ENCODE data around the gene ADRA2C.

Gene ADRA2C

DNA sequence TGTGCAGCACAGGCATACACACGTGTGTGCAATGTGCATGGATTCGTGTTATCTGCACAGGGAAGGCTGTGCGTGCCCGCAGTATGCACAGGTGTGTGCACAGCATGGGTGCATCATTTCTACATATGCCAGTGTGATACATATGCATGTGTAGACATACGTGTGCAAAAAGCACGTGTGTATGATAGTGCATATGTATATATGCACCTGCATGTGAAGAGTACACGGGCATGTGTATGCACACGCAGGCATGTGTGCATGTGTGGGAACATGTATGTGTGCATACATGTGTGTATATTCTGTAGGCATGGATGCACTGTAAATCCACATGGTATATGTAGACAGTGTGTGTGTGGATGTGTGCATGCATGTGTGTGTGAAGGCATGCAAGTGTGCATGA, 3.9 kb upstream of the ADRA2C start:
- no peak for FAIRE-seq

DNA sequence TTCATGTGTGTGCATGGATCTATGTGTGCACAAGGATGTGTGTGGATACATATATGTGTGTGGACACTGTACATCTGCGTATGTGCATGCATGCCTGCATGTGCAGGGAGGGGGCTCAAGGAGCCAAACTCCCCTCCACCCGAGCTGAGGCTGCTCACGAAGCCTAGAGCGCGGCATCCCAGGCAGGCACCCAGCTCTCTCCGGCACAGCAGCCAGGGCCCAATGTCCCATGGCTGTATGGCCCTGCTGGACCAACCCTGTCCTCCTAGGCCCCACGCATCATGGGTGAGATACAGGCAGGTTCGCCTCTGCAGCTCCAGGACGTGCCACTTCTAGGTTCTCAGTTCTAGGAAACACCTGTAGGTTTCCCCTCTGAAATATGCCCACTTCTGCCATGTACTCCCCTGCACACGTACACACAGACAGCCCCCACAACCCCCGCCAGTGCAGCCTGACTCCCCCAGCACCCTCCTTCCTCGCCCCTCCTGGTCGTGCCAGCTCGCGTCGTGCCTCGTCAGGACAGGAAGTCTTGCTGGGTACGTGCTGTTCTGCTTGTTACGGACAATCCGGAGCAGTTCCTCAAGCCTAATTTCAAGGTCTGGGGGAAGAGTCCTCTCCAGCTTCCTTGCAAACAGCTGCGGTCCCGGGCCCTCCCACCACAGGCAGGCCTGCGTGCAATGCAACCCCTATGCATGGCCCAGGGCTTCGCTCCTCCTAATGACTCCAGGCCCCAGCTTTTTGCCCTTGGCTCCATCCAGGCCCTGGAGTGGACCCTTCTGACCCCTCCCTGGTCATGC, 3.2 kb upstream of the ADRA2C start:
- no peak for FAIRE-seq

GRCh38 chr4:3765271-3766035, 732 bp upstream of the ADRA2C start:
- no peak for FAIRE-seq

DNA sequence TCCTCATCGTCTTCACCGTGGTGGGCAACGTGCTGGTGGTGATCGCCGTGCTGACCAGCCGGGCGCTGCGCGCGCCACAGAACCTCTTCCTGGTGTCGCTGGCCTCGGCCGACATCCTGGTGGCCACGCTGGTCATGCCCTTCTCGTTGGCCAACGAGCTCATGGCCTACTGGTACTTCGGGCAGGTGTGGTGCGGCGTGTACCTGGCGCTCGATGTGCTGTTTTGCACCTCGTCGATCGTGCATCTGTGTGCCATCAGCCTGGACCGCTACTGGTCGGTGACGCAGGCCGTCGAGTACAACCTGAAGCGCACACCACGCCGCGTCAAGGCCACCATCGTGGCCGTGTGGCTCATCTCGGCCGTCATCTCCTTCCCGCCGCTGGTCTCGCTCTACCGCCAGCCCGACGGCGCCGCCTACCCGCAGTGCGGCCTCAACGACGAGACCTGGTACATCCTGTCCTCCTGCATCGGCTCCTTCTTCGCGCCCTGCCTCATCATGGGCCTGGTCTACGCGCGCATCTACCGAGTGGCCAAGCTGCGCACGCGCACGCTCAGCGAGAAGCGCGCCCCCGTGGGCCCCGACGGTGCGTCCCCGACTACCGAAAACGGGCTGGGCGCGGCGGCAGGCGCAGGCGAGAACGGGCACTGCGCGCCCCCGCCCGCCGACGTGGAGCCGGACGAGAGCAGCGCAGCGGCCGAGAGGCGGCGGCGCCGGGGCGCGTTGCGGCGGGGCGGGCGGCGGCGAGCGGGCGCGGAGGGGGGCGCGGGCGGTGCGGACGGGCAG, 792 bp downstream of the ADRA2C start:
- FAIRE-seq, result no peak

- no peak for FAIRE-seq
These were observed 1.5 kb downstream of the ADRA2C start for GRCh38 chr4:3767570-3768288.

DNA sequence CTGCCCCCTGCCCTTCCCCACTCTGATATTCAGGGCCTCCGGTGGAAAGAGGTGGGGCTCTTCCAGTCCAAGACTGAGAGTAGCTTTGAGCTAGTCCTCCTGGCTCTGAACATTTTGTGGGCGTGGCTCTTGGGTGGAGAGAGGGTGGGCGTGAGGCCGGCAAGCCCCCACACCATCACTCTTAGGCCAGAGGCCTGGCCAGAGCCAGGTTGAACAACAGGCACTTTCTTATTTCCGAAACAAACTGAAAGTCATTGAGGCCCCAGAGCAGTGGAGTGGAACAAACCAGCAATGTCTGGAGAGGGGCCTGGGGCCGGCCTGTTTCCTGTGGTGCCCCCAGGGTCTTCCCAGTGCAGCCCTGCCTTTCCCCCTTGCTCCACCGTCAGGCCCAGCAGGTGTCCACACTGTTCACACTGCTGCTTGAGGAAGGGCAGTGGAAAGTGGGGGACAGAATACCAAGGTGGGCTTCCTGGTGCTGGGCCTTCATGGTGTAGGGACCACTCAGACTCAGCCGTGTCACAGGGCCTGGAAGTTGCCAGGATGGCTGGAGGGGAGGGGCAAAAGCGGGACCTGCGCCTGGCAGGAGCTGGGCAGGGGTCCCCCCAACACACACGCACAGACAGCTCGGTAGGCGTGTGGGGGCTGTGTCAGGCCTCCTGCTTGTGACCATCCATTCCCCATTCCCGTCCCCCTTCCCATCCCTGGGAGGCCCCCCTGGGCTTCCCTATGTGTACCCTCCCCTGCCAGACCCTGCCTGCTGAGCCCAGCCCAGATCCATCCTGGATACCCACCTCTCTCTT, 2.9 kb downstream of the ADRA2C start:
- no peak for FAIRE-seq

DNA sequence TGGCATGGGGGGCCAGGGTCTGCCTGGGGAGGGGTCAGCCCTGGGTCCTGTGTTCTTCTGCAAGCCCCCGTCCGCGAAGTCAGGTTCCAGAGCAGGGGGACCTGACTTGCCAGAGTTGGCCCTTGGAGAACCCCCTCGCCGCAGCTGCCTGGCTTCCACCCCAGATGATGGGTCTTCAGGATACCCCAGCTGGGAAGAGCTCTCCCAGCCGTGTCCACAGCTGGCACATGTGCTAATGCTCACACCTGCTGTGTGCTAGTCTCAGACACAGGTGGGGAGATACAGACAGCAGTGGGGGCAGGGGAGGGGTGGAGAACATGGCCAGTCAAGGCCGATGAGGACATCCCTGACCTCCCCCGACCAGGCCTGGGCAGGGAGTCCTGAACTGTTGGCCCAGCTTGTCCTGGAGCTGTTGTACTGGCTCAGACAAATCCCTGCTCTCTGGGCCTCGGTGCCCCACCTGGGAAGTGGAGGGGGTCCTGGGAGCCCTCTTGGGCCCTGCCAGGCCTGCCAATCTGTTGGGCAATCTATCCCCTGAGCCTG, 3.5 kb downstream of the ADRA2C start:
- no peak for FAIRE-seq

- no peak for FAIRE-seq
These were observed 4.4 kb downstream of the ADRA2C start for GRCh38 chr4:3770323-3771163.

- no peak for FAIRE-seq
These were observed 5.1 kb downstream of the ADRA2C start for GRCh38 chr4:3771164-3771809.

DNA sequence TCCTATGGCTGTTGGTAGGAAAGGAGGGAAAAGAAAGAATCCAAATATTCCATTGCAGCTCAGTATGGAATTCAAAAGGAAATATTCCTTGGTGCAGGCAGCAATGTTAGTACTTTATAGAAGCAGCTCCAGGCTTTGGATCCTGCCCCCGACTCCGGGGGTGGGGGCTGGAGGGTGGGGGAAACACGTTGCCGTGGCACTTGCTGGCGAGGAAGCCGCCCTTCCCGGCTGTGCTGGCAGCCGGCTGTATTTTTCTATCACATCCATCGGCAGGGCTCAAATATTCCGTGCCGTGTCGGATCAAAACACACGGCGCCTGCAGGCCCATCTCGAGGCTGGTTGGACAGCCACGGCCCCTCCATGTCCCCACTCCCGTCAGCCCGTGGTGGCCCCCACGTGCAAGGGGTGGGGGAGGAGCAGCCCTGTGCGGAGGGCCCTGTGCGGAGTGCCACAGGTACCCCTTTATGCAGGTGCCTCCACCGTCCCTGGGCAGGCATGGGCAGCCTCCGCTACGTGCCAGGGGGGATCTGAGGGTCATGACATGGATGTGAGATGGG, 5.8 kb downstream of the ADRA2C start:
- no peak for FAIRE-seq

DNA sequence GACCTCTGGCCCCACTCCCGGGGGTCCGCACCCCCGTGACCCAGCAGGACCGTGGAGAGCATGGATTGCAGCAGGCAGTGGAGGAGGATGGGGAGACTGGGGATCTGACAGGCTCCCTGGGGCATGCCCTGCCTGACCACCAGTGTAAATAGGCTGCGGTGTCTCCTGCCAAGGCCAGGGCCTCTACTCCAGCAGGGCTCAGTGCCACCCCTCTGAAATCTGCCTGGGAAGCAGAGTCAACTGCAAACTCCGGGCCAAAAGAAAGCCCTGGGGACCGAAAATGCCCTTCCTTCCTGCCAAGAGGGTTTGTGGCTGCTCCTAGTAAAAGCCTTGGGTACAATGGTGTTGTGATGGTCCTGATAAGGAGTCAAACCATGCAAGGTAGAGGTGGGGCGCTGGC, 6.4 kb downstream of the ADRA2C start:
- no peak for FAIRE-seq

- FAIRE-seq, result no peak
These were observed 7.4 kb downstream of the ADRA2C start for GRCh38 chr4:3773552-3774001.

GRCh38 chr4:3774253-3774883, 8.2 kb downstream of the ADRA2C start:
- FAIRE-seq, result no peak

DNA sequence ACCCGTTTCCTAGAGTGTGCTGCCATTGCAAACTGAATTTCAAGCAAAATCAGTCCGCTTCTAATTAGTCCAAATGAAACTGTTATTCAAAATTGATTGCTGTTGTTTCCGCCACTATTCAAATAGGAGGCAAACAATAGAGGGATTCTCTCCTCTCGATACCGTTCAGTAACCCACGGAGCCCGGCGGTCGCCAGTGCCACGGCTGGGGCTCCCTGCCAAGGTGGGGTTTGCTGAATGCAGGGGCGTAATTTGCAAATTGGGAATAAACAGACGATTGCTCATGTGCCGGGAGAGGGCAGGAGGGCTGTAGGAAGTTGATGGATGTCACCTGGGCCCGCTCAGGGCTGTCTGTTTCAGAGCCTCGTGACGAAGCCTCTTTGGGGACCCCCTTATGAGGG, 8.8 kb downstream of the ADRA2C start:
- no peak for FAIRE-seq

GRCh38 chr4:3775576-3775975, 9.4 kb downstream of the ADRA2C start:
- FAIRE-seq, result no peak

- FAIRE-seq, result no peak
These were observed 10.2 kb downstream of the ADRA2C start for GRCh38 chr4:3776166-3777032.

DNA sequence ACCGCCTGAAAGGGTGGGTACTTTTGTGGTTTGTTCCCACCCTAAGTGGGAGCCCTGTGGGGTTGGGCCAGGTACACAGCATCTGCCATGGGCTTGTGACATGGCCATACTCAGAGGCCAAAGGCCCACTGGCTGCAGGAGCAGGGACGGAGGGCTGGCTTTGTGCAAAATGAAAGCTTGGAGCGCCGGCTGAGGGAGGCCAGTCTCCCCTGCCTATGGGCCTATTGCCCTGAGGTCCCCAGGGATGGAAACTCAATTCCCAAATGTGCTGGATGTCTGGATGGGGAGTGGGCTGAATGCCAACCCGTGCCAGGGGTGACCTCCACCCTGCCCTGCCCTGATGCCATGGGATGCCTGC, 10.8 kb downstream of the ADRA2C start:
- FAIRE-seq, result no peak

GRCh38 chr4:3777669-3778068, 11.5 kb downstream of the ADRA2C start:
- no peak for FAIRE-seq
